GM18498 (cell line): ENCODE measurements around the gene TMTC2.

ENCODE experiments used
- ATAC-seq: cut with Tn5 transposase; IDR thresholded peaks from one replicate; pipeline ENCODE4 v1.9.1; 2021; ENCODE audit warnings: mild to moderate bottlenecking, moderate library complexity; ENCODE audit not compliant: unreplicated experiment

TMTC2 gene

GRCh38 chr12:82686168-82687020 is at the start of gene TMTC2:
Gene TMTC2, plus strand, starts transcription at chr12:82686906.
- peak; percentile 86 for ATAC-seq

- ATAC-seq, result peak; percentile 64
Observed at GRCh38 chr12:82638324-82638723, 48.4 kb upstream of the TMTC2 start.

GRCh38 chr12:82644896-82645295 is 41.8 kb upstream of the TMTC2 start:
- no peak for ATAC-seq

GRCh38 chr12:82645414-82645813 is 41.3 kb upstream of the TMTC2 start:
- no peak for ATAC-seq

- ATAC-seq, result no peak
Observed at GRCh38 chr12:82647853-82648252, 38.9 kb upstream of the TMTC2 start.

- peak; percentile 34 for ATAC-seq
Observed at GRCh38 chr12:82648259-82648909, 38.3 kb upstream of the TMTC2 start.

- ATAC-seq, result peak; percentile 89
Observed at GRCh38 chr12:82650627-82651337, 35.9 kb upstream of the TMTC2 start.

GRCh38 chr12:82651489-82651888 is 35.2 kb upstream of the TMTC2 start:
- ATAC-seq, result no peak

- no peak for ATAC-seq
Observed at GRCh38 chr12:82652071-82652470, 34.6 kb upstream of the TMTC2 start.

- no peak for ATAC-seq
Observed at GRCh38 chr12:82655751-82656150, 31.0 kb upstream of the TMTC2 start.

GRCh38 chr12:82659343-82660207 is 27.1 kb upstream of the TMTC2 start:
- no peak for ATAC-seq

GRCh38 chr12:82660541-82661325 is 26.0 kb upstream of the TMTC2 start:
- ATAC-seq, result no peak

GRCh38 chr12:82663893-82664292 is 22.8 kb upstream of the TMTC2 start:
- ATAC-seq, result no peak

- no peak for ATAC-seq
Observed at GRCh38 chr12:82665142-82665923, 21.4 kb upstream of the TMTC2 start.

- ATAC-seq, result no peak
Observed at GRCh38 chr12:82666830-82667229, 19.9 kb upstream of the TMTC2 start.

- ATAC-seq, result no peak
Observed at GRCh38 chr12:82671673-82672195, 15.0 kb upstream of the TMTC2 start.

- no peak for ATAC-seq
Observed at GRCh38 chr12:82672811-82673495, 13.8 kb upstream of the TMTC2 start.

GRCh38 chr12:82673698-82674097 is 13.0 kb upstream of the TMTC2 start:
- ATAC-seq, result no peak
